Left renal cortex interstitium (tissue), 4 donors: ENCODE measurements around the gene SDR39U1. TPM values are rescaled to one million over a fixed set of nuclear protein-coding genes. Genes with fewer than 3 reads are reported as not detected.
A peak's percentile ranks its signal among the peaks of the same experiment; 100 is the strongest.

Experiments used
- DNase-seq, 4 donors: peaks; one replicate each; pipeline ENCODE4 v3.0.0-alpha.2; 2013; ENCODE audit warnings: low read depth in 4 of 4, low spot score in 2 of 4, missing footprints in 1 of 4
- polyA plus RNA-seq, 4 donors: library from polyadenylated mRNA; unstranded; fragments of 120-200 nt; gene quantifications; one replicate each; pipeline ENCODE4 v1.2.1, GENCODE V29; 2013; ENCODE audit not compliant: insufficient read length in 4 of 4

The SDR39U1 gene
- polyA plus RNA-seq, 4 donors, result 49.6 to 92.1 (median 72.5) TPM

DNA sequence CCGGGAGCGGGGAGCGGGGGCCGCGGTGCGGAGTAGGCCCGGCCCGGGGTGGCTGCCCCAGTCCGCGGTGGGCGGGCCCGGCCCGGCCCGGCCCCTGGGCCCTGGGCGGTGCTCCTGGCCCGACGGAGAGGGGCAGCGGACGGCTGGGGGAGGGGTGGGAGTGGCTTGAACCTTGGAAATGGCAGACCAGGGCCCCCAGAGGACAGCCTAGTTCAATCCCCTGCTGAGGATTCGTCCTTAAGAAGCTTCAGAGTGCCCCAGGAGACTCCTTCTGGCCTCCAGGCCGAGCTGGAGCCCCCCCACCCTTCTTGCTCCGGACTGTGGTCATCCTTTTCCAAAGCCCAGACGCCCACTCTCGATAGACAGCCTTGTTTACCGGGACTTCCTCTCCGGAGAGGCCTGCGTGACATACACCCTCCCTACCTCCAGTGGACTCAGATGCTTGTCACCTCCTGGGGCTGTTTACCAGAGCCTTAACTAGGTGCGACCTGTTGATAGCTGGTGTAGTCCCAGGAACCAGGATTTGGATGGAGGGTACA lies 12.4 kb downstream of the SDR39U1 start:
- peak in 2 of 4 donors; percentile 39 to 46 for DNase-seq

DNA sequence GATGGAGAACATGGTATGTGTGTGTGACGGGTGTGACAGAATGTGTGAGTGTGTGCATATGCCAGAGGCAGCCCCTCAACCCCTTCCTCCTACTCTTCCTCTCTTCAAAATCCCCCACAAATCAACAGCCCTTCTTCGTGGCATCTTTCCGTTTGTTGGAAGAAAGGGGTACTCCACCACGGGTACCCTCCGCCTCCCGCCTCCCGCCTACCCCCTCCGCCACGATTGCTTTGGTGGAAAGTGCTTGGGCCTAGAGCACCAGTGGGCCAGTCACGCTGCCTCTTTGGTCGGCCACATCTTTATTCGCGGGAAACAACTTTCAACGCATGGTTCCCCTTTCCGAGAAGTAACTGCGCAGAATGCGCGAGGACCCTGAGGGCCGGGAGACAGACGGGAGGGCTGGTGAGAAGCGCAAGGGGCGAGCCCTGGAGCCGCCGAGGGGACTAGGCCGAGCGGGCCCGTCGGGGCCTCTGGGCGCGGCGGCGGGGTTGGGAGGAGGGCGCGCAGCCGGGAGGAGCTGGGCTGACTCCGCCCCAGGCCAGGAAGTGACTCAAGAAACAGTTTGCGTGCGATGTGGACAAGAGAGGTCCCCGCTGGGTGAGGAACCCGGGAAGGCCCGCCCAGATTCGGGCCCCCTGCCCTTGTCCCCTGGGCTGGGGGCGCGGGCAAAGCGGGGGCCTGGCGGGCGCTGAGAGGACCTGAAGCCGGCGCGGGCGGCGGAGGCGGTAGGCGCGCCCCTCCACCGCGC lies 13.0 kb downstream of the SDR39U1 start, which contains the start of the genes CBLN3 and KHNYN:
Gene CBLN3, minus strand, starts transcription at position 274 of the 748 bp plus-strand sequence. CDS start 614 bp downstream, outside the sequence.
Gene KHNYN, plus strand, starts transcription at position 560 of the 748 bp plus-strand sequence. CDS start 777 bp downstream, outside the sequence.
- DNase-seq, result peak; percentile 52 to 84 (median 80)

DNA sequence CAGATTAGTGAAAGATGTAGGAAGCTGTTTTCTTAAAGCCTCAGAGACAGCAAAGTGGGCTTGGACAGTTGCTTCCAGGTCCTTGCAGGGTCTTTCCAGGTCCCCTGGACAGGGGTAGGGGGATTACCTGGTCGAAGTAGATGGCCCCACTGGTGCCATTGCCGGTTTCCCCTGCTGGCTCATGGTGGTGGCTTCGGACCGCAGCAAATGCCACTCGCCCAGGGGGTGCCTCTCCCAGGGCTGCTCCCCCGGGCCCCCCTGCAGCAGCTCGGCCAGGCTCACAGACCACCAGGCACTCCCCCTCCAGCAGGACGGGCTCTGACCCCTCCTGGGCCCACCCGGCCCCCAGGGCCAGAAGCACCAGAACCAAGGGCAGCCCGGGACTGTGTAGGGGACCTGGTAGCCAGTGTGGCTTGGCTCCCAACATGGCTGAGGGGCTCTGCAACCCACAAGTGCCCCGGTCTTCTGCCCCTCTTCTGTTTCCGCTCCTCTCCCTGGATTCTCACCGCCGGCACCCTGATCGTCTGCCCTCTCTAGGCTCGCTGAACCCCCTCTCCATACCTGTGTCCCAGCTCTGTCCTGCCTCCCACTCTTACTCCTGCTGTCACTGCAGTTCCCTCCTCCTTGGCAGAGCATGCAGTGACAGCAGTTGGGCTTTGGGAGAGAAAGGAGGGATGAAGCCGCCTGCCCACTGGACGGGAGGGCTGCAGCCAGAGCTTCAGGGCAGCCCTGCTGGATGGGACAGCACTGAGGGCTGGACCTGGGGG lies 13.8 kb downstream of the SDR39U1 start:
- DNase-seq, result no peak

DNA sequence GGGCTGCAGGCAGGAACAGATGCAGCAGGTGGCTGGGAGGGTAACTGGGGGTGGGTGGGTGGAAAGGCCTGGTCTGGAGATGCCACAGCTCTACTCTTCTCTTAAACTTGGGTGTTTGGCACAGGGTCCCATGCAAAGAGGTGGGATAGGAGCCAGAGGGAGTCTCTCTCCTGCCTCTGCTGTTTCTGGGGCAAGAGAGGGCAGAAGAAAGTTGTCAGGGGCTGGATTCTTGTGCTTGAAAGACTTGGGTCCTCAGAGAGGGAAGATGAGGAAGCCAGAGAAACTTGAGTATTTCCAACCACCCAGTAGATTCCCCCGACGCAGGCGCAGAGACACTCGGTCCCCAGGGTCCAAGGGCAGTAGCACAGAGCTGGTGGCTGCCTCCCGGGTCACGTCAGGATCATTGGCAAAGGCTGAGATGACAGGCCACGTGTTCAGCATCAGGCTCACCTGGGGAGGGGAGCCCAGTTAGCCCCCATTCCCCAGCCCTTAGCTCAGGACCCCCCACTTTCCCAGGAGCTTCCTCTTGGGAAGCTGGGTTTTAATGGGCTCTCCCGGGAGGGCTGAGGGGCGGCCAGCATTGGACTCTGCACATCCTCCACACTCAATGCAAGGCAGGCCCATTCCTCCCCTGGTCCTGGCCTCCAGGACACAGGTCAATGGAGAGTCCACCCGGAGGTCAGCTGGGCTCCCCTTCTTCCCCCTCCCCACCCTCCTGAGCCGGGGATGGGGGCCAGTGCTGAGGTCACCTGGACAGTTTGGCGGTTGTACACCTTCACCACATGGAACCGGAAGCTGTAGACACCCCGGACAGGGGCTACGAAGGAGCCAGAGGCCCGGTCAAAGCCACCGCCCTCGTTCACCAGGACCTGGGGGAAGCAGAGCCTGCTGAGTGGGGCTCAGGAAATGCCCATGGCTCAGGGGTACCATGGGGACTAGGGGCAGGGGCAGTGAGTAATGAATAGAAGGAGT lies 14.8 kb downstream of the SDR39U1 start:
- no peak for DNase-seq

DNA sequence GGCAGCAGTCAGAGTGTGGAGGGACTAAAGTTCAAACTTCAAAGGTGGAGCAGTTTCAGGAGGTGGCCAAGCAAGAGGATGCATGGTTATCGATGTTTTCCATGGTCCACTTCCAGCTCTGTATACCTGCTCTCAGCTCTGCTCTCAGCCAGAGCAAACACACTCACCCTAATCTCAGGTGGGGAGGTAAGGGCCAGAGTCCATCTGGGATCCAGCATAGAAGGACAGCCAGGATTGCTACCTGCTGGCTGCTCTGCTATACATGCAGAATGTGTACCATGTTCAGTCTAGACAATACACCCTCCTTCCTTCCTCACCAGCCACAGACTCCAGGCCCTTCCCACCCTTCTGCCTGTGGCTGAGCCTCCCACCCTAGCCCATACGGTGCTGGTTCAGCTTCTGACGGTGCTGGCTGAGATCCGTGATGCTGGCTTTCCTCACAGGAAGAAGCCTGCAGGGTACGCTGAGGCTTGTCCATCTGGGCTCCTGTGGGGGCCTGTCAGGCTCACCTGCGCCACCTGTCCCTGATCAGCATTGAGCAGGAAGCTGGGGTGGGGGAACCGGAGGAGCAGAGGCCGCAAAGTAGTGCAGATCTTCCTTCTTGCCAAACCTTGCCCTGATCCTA lies 15.6 kb downstream of the SDR39U1 start:
- no peak for DNase-seq

DNA sequence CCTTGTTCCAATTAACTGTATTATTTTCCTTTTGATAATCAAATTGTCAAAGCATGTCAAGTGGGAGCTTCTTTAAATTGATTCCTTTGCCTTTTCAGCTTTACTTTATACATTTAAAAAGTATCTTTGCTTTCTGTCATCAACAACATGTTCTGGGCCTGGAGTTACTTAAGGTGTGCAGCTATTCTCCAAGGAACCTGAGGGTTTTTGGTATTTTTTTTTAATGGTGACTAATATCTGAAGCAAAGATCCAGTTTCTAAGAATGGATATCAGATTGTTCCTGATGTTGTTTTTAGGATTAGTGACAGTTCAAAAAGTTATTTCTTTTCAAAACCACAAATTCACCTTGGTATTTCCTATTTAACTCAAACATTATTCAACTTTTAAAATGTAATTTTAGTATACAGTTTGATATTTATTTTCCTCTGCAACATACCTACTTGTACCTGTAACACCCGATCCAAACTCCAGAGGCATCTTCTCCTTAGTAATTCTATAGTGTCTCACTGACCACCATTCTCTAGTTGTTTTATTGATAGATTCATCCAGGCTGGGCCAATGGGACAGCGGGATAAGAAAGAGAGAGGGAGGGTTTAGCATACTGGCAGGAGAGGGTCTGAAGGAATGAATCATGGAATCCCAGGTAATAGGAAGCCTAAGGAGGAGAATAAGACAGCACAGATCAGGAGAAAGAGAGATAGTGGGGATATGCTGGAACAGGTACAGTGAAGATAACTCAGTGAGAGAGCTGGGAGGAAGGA lies 16.2 kb downstream of the SDR39U1 start:
- no peak for DNase-seq

DNA sequence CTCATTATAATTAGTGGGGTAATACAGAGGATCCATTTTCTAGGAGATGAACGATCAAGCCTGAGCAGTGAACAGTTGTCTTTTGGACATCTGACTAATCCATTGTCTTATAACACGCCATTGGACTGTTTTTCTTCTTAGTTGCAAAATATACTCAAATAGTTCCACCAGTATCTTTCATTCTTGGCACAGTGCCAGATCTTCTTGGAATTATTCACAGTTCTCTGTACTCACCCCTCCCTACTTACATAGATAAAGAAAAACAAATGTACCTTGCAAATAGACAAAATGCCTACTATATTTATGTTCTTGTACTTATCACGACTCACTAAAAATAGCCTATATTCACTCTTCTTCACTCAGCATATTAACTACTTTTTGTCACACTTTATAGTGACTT lies 16.9 kb downstream of the SDR39U1 start:
- DNase-seq, result no peak

DNA sequence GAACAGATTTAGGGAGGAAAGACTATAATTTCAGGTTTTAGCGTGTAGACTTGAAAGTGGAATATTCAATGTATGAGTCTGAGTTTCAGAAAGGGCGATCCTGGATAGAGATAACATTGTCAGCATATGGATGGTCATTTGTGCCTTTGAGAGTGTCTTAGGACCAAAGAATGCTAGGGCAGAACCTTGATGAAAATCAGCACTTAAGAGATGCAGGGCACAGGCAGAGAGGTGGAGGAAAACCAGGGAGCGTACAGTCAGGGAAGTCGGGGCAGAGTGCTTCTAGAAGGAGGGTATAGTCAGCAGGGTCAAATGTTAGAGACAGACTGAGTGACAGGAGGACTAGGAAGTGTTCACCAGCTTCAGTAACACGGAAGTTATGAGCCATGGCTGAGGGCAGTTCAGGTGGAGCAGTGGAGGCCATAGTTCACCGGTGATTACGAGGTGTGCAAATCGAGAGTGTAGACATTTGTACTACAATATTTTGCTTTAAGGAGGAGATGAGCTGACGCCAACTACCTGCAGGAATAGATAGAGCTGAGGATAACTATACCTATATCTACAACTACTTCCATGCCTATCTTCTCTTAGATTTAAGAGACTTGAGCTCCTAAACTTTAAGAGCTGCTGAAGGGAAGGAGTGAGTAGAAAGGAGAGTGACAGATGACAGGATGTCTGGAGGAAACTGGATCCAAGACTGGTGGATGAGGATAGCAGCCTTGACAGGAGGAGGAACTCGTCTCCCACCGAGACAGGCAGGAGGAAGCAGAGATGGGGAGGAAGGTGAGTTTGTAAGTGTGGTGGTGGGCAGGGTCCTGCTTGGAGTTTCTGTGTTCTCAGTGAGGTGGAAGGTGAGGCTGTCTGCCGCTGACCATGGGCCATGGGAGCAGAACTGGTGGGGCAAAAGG lies 19.6 kb downstream of the SDR39U1 start:
- no peak for DNase-seq

DNA sequence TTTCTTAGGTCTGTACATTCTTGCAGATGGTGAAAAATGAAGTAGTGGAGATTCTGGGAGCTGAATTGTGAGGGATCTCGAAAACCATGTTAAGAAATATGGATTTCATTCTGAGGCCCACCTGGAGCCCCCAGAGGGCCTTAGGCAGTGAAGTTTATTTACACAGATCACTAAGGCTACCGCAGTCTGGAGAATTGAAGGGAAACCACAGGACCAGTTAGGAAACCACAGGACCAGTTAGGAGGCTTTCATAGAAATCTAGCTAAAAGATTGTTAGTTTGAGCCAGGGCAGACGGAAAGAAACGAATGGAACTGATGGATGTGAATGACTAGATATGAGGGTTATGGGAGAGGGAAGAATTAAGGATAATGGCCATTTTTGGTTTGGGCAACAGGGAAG lies 20.3 kb downstream of the SDR39U1 start:
- no peak for DNase-seq

DNA sequence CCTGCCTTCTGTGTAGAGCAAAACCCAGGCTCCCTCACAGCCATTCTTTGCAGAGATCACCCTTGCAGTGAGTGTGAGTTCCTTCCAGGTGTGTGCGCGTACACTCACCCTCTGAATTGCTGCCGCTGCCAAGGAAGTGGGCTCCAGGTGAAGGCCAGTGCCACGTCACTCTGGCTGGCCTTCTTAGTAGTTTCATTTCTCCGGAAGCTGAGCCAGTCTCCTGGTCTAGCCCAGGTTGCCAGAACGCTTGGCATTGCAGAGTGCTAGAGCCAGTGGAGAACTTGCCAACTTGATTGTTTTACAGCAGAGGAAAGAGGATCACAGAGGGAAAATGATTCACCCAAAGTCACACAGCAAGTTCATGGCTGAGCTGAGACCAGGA lies 24.1 kb downstream of the SDR39U1 start:
- DNase-seq, result no peak

DNA sequence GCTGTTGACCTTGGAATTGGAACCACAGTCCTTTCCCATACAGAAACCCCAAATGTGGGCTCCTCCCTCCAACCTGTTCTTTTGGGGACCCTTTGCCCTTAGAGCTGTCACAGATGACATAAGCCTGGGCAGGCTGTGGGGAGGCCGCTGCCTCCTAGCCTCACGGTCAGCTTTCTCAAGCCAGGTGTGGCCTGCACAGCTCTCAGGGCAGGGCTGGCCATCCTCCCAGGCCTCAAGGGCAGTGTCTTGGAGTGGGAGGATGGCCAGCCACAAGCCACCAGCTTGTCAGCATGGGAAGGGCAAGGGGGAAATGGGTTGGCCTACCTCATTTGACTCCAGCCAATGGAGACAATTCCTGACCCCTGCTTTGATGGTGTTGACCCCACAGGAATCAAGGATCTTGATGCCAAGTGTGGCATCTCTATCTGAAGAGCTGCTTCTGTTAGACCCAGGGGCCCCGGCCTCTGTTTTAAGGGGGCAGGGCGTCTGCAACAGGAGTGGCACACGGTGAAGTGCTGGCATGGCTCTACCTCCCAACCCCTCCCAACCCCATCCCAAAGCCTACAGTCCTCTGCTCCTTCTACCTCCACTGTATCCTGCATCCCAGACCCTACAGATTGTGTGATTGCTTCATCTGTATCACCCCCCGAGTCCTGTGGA lies 24.6 kb downstream of the SDR39U1 start:
- no peak for DNase-seq

DNA sequence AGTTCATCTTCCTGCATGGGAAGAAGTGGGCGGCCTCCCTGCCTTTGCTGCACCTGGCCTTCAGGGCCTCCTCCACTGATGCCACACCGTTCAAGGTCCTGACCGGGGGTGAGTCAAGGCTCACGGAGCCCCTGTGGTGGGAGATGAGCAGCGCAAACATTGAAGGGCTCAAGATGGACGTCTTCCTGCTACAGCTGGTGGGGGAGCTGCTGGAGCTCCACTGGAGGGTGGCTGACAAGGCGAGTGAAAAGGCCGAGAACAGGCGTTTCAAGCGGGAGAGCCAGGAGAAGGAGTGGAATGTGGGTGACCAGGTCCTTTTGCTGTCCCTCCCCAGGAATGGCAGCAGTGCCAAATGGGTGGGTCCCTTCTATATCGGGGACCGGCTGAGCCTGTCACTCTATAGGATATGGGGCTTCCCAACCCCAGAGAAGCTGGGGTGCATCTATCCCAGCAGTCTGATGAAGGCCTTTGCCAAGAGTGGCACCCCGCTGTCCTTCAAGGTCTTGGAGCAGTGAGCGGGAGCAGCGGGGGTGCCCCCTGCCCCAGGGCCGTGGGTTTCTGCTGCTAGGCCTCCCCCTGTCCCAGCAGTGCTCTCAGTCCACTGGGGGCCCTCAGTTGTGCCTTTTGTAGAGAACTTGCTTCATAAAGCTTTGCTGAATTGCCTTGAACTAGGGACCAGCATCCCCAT lies 25.5 kb downstream of the SDR39U1 start:
- DNase-seq, result no peak

DNA sequence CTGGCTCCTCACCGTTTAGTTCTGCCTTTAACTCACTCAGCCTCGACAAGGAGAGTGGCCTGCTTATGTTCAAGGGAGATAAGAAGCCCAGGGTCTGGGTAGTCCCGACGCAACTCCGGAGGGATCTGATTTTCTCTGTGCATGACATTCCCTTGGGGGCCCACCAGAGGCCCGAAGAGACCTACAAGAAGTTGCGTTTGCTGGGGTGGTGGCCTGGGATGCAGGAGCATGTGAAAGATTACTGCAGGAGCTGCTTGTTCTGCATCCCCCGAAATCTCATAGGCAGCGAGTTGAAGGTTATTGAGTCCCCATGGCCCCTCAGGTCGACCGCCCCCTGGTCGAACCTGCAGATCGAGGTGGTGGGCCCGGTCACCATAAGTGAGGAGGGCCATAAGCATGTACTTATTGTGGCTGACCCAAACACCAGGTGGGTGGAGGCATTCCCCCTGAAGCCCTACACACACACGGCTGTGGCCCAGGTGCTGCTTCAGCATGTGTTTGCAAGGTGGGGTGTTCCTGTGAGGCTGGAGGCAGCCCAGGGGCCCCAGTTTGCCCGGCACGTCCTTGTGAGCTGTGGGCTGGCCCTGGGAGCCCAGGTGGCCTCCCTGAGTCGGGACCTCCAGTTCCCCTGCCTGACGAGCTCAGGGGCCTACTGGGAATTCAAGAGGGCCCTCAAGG lies 26.2 kb downstream of the SDR39U1 start:
- no peak for DNase-seq

DNA sequence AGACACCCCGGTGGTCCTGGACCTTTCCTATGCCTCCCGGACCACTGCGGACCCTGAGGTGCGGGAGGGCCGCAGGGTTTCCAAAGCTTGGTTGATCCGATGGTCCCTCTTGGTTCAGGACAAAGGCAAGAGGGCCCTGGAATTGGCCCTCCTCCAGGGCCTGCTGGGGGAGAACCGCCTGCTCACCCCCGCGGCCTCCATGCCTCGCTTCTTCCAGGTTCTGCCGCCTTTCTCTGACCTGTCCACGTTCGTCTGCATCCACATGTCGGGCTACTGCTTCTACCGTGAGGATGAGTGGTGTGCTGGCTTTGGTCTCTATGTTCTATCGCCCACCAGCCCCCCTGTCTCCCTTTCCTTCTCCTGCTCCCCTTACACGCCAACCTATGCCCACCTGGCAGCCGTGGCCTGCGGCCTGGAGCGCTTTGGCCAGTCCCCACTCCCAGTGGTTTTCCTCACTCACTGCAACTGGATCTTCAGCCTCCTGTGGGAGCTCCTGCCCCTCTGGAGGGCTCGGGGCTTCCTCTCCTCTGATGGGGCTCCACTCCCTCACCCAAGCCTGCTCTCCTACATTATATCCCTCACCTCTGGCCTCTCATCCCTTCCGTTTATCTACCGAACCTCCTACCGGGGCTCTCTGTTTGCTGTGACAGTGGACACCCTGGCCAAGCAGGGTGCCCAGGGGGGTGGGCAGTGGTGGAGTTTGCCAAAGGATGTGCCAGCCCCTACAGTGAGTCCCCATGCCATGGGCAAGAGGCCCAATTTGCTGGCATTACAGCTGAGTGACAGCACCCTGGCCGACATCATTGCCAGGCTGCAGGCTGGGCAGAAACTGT lies 26.9 kb downstream of the SDR39U1 start:
- DNase-seq, result no peak

DNA sequence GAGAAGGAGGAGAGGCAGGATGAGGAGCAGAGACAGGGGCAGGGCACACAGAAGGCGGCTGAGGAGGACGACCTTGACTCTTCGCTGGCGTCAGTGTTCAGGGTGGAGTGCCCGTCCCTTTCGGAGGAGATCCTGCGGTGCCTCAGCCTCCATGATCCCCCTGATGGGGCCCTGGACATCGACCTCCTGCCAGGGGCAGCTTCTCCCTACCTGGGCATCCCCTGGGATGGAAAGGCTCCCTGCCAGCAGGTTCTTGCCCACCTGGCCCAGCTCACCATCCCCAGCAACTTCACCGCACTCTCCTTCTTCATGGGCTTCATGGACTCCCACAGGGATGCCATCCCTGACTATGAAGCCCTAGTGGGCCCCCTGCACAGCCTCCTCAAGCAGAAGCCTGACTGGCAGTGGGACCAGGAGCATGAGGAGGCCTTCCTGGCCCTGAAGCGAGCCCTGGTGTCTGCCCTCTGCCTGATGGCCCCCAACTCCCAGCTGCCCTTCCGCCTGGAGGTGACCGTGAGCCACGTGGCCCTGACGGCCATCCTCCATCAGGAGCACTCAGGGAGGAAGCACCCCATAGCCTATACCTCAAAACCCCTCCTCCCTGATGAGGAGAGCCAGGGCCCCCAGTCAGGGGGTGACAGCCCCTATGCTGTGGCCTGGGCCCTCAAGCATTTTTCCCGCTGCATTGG lies 27.7 kb downstream of the SDR39U1 start:
- DNase-seq, result no peak
